HG03060 (cell line): ENCODE results near the gene SRPK2.

Experiments used
- ATAC-seq: cut with Tn5 transposase; IDR thresholded peaks from one replicate; pipeline ENCODE4 v1.9.1; 2021; ENCODE audit warnings: low read depth, moderate number of reproducible peaks; ENCODE audit not compliant: unreplicated experiment

The SRPK2 gene

DNA sequence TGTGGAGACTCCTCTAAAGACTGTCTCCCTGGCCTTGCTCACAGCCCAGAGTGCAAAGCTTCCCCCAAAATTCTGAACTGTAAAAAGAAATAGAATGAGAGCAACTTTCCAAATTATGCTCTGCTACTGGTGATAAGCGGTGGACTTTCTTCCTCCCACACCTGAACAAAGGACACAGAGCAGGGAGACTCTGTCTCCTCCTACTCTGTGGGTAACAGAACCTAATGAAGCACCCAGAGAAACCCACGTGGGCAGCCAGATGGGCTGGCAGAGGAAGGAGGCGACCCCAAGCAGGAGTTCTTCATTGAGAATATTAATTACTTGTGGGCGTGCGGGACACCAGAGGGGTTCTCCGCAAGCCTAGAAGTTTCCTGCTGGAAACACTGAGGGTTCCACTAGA, 235.2 kb downstream of the SRPK2 start:
- ATAC-seq = no peak

- ATAC-seq = no peak
These were observed 237.6 kb downstream of the SRPK2 start for GRCh38 chr7:105151152-105151551.

DNA sequence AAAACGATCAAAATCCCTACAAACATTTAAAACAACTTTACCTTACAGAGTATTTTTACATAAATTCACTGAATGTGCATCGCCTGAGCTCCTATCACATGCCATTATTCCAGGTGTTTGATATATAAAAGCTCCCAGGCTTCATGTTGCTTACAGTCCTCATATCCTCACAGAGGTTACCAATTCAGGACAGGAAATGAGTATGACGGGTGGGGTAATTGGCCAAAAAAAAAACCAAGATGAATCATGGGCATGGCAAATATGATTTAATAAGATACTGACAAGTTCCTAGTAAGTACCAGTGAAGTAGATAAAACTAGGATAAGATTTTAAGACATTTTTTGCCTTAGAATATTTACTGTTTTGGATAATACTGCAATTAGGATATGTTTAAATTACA, 238.9 kb downstream of the SRPK2 start:
- no peak for ATAC-seq

GRCh38 chr7:105141068-105141467, 247.7 kb downstream of the SRPK2 start:
- ATAC-seq = no peak

DNA sequence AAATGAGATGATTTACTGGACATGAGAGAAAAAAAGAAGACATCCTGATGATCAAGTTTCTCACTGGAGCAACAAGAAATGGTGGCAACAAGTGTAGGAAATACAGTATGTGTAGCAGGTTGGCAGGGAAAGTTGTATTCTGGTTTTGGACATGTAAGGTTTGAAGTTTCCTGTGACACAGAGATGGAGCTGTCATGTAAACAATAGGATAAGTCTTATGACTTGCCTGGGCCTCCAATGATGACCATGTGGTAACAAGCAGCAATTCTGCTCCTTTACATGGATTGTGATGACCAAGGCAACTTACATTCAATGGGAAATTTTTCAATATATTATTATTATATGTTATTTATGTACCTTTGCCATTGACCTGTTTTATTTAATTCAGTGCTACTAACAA, 249.3 kb downstream of the SRPK2 start:
- ATAC-seq = no peak

DNA sequence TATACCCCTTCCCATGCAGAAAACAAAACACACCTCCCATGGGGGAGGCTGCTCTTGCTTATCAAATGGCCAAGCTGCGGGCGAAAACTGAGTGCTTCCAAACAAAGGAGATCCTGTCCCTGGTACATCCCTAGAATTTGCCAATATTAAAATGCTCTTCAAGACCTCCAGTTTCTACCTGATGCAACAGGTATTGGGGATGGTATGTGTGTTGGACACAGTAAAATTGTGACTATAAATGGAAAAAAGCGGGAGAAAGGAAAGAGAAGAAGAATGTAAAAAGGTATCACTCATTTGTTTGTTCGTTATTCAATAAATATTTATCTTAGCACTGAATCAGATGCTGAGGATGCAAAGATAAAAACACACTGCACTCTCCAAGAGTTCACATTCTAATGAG, 250.8 kb downstream of the SRPK2 start:
- ATAC-seq = no peak

- no peak for ATAC-seq
These were observed 252.5 kb downstream of the SRPK2 start for GRCh38 chr7:105136221-105136620.

DNA sequence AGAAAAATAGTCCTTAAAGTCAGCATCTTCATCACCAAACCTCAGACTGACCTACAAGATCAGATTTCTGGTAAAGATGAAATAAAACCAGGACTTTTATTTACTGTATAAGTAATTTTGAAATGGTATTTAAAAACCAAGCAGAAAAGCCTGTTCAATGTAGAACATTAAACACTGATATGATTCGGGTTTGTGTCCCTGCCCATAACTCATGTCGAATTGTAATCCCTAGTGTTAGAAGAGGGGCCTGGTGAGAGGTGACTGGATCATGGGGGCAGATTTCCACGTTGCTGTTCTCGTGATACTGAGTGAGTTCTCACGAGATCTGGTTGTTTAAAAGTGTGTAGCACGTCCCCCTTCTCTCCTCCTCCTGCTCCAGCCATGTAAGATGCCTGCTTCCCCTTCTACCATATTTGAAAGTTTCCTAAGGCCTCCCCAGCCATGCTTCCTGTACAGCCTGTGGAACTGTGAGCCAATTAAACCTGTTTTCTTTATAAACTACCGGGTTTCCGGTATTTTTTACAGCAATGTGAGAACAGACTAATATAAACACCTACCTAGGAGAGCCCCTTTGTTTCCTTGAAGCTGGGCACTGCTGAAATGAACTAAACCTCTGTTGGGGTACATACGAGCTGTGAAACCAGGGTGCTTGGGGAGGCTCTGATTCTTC, 254.6 kb downstream of the SRPK2 start:
- no peak for ATAC-seq

- ATAC-seq = no peak
These were observed 255.4 kb downstream of the SRPK2 start for GRCh38 chr7:105133358-105133757.

DNA sequence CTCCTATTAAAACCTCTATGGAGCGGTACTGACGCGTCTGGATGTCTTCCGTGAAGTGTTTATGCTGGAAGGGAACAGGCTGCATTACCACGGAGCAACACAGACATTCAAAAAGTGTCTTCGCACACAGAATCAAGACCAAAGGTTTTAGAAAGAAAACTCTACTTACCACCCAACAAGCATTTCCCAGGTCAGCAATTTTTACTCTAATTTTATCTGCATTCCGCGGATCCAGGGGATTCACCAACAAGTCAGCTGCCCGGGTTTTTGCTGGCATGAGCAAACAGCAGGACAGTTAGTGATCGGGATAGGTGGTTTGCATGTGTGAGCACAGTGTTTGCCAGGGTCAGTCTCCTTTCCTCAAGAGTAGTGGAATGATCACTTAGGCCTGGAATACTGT, 255.9 kb downstream of the SRPK2 start:
- no peak for ATAC-seq

- no peak for ATAC-seq
These were observed 256.4 kb downstream of the SRPK2 start for GRCh38 chr7:105132335-105132734.

- ATAC-seq = no peak
These were observed 256.8 kb downstream of the SRPK2 start for GRCh38 chr7:105131890-105132289.

- ATAC-seq = no peak
These were observed 257.6 kb downstream of the SRPK2 start for GRCh38 chr7:105131033-105131656.

DNA sequence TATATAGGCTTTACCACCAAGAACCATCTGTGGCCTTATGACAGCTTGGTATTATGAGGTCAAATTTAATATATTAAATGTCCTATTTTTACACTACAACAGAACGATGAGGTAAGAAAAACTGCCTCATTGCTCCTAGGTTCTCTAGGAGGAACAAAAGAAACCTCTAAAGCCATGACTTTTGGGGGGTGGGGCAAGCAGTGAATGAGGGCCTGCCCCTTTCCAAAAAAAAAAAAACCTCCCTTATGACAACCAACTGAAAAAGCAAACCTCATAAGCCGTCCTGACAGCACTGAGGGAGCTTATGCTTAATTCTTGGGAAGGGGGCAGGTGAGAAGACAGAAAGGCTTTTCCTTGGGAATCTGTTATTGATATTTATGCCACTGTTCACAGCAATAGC, 258.1 kb downstream of the SRPK2 start:
- ATAC-seq = no peak

GRCh38 chr7:105130048-105130447, 258.7 kb downstream of the SRPK2 start:
- ATAC-seq = no peak

DNA sequence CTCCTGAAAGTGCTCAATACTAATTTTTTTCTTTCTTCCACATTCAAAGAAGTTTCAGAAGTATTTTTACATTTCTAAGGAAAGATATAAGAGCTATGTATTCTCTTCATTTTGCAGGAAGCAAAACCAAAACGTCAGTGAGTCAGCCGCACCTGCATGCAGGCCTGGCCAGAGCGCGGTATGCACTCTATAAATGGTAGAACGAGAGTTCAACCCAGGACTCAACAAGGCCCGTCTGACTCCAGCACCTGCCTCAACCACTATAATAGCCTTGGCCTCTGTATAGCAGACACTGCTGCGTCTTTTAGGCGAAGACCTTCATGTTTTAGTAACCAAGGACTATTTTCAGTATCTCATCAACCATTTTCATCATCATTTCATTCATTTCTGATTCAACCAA, 261.5 kb downstream of the SRPK2 start:
- ATAC-seq = no peak

DNA sequence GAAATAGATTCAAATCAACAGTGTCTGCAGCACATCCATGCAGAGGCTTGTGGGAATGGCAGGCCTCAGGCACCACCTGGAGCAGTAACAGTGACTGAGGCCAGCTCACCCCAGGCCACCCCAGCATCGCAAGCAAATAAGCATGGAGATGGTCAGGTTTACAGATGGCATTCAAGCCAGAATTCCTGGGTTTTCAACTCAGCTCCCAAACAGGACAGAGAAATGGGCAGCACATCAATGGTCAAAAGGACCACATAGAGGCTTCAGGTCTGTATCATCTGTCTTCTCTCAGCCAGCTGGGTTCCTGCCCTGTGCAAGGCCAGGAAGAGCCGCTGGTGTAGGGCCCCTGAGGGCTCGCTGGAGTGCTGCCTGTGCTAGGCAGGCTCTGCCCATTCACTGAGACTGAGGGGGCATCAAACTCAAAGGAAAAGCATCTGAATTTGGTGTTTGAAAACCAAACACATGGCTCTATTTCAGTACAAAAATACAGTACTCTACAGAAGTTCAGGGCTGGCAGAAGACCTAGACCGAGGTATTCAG, 262.2 kb downstream of the SRPK2 start:
- ATAC-seq = no peak

DNA sequence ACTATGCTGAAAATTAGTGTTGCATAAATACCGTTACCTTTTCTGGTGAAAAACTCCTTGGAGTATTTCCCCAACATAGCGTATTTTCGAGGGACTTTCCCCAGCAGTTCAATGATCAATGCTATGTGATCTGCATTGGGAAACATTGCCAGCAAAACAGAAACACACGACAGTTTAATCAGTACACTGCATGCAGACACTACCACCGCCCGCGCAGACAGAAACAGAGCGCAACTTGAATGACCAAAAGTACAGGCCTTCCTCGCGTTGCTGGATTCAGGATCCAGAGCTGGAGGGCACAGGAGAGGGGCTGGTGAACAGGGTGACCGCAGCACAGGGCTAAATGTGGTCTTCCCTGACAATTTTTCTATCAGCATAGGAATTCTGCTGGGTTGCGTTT, 263.0 kb downstream of the SRPK2 start:
- ATAC-seq = no peak

DNA sequence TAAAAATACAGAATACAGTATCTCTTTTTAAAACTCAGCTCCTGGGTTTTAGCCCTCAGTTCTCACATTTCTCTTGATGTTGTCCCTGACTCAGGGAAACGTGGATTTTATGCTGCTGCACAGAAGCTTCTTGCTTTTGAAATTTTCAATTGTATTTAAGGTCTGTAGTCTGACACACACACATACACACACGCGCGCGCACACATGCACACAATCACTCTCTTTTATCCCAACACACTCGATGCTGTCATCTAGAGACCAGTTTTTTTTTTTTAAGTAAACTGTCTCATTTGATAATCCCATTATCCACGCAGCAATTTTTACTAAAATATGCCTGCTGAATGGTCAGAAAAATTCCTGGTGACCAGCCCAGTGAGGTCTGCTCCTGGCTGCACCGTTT, 266.1 kb downstream of the SRPK2 start:
- no peak for ATAC-seq

DNA sequence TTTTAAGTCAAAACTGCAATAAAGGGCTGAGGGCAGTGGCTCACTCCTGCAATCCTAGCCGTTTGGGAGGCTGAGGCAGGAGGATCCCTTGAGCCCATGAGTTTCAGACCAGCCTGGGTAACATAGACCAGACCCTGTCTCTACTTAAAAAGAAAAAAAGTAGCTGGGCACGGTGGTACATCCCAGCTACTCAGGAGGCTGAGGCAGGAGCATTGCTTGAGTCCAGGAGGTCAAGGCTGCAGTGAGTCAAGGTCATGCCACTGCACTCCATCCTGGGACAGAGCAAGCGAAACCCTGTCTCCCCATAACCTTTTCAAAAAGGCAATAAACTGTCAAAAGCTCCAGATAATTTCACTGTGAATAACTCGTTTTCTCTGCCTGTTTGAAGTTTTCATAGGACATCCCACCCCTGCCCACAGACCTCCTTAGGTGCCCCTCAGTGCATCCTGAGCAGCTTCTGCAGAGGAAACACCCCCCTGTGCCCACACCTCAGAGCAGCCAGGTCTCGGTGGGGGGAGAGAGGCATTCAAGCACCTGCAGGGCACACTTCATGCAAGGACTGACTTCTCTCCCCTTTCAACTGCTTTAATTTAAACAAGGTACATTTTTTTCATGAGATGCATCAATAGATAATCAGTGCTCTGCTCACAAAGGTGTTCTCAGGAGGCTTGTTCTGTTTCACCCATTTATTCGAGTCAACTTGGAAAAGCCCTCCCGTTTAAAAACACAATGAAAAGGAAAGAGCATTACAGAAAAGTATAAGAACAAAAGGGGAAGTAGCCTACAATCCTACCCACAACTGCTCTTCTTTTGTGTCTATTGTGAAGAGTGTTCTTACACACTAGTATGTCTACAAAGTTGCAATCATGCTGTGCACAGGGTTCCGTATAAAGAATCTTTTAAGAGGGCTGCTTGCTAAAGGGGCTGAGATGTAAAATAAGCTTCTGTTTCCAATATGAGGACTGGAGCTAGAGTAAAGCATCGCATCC, 269.8 kb downstream of the SRPK2 start:
- ATAC-seq = no peak
